Activated CD4-positive, alpha-beta T cell treated with anti-CD3 and anti-CD28 coated beads, Interleukin-2, amount 10 ng/mL, durations not matched to agents 24 days and 14 days (primary cell): ENCODE results near the gene CELSR1. TPM values are rescaled to one million over a fixed set of nuclear protein-coding genes. Genes with fewer than 3 reads are reported as not detected.

Experiments
- DNase-seq: peaks from one replicate; pipeline ENCODE4 v3.0.0; 2022
- H3K27ac Mint-ChIP-seq: one replicate; pipeline ENCODE4 v1.8.0; 2022; ENCODE audit warnings: mild to moderate bottlenecking, mixed read lengths
- H3K27me3 Mint-ChIP-seq: one replicate; pipeline ENCODE4 v1.8.0; 2022; ENCODE audit warnings: mixed read lengths
- H3K36me3 Mint-ChIP-seq: one replicate; pipeline ENCODE4 v1.8.0; 2022; ENCODE audit warnings: low read depth, mild to moderate bottlenecking, mixed read lengths
- H3K4me1 Mint-ChIP-seq: one replicate; pipeline ENCODE4 v1.8.0; 2021; ENCODE audit warnings: mixed read lengths
- H3K4me3 Mint-ChIP-seq: one replicate; pipeline ENCODE4 v1.8.0; 2022; ENCODE audit warnings: mild to moderate bottlenecking, moderate library complexity, mixed read lengths
- H3K9me3 Mint-ChIP-seq: one replicate; pipeline ENCODE4 v1.8.0; 2021; ENCODE audit warnings: mixed read lengths
- intact Hi-C: fragments of 100-400 bp; cut with micrococcal nuclease; formaldehyde crosslinking; loops from one replicate; pipeline ENCODE4 v1.15.1; 2023
- total RNA-seq: library from RNA; stranded (reverse); gene quantifications from 2 replicates; pipeline ENCODE4 v1.2.3, GENCODE V29; 2022

CELSR1 gene
- total RNA-seq, 1 donor from 2014 or later = 0.37 TPM

GRCh38 chr22:46419754-46420571, 117.5 kb downstream of the CELSR1 start:
- intact Hi-C loops = no loop called here
- Mint-ChIP-seq H3K4me1 (no peaks in the 10 kb centered on the region), H3K4me3 (no peak overlapping the region), H3K27me3 (no peaks in the 10 kb centered on the region), H3K9me3 (no peaks in the 10 kb centered on the region), H3K27ac (no peak overlapping the region), H3K36me3 (no peaks in the 10 kb centered on the region)
- DNase-seq = no peak

- Mint-ChIP-seq H3K4me1 (no peaks in the 10 kb centered on the region), H3K9me3 (no peaks in the 10 kb centered on the region), H3K27ac (no peak overlapping the region), H3K36me3 (no peaks in the 10 kb centered on the region), H3K4me3 (no peak overlapping the region), H3K27me3 (no peaks in the 10 kb centered on the region)
- intact Hi-C loops = no loop called here
- DNase-seq = no peak
Observed at GRCh38 chr22:46418827-46419226, 118.6 kb downstream of the CELSR1 start.

GRCh38 chr22:46417769-46418168, 119.7 kb downstream of the CELSR1 start:
- Mint-ChIP-seq H3K4me3 (no peak overlapping the region), H3K27me3 (no peaks in the 10 kb centered on the region), H3K36me3 (no peaks in the 10 kb centered on the region), H3K27ac (no peak overlapping the region), H3K4me1 (no peaks in the 10 kb centered on the region), H3K9me3 (no peaks in the 10 kb centered on the region)
- DNase-seq = no peak
- intact Hi-C loops = no loop called here

GRCh38 chr22:46416891-46417580, 120.4 kb downstream of the CELSR1 start:
- Mint-ChIP-seq H3K27me3 (no peaks in the 10 kb centered on the region), H3K4me1 (no peaks in the 10 kb centered on the region), H3K27ac (no peak overlapping the region), H3K36me3 (no peaks in the 10 kb centered on the region), H3K9me3 (no peaks in the 10 kb centered on the region), H3K4me3 (no peak overlapping the region)
- intact Hi-C loops = no loop called here
- no peak for DNase-seq

- H3K4me3 Mint-ChIP-seq = no peak overlapping the region
- intact Hi-C loops = no loop called here
- no peaks in the 10 kb centered on the region for H3K4me1 Mint-ChIP-seq
- no peaks in the 10 kb centered on the region for H3K9me3 Mint-ChIP-seq
- no peak for DNase-seq
- H3K27ac Mint-ChIP-seq = no peak overlapping the region
- H3K27me3 Mint-ChIP-seq = no peaks in the 10 kb centered on the region
- H3K36me3 Mint-ChIP-seq = no peaks in the 10 kb centered on the region
Observed at GRCh38 chr22:46416520-46416871, 120.9 kb downstream of the CELSR1 start.

- H3K4me3 Mint-ChIP-seq = no peak overlapping the region
- no peaks in the 10 kb centered on the region for H3K9me3 Mint-ChIP-seq
- no peak overlapping the region for H3K27ac Mint-ChIP-seq
- H3K4me1 Mint-ChIP-seq = no peaks in the 10 kb centered on the region
- H3K27me3 Mint-ChIP-seq = no peaks in the 10 kb centered on the region
- DNase-seq = no peak
- intact Hi-C loops = no loop called here
- no peaks in the 10 kb centered on the region for H3K36me3 Mint-ChIP-seq
Observed at GRCh38 chr22:46415776-46416519, 121.5 kb downstream of the CELSR1 start.

GRCh38 chr22:46414704-46415103, 122.7 kb downstream of the CELSR1 start:
- Mint-ChIP-seq H3K27me3 (no peaks in the 10 kb centered on the region), H3K4me3 (no peak overlapping the region), H3K9me3 (no peaks in the 10 kb centered on the region), H3K4me1 (no peaks in the 10 kb centered on the region), H3K36me3 (no peaks in the 10 kb centered on the region), H3K27ac (no peak overlapping the region)
- intact Hi-C loops = no loop called here
- no peak for DNase-seq

GRCh38 chr22:46413725-46414379, 123.6 kb downstream of the CELSR1 start:
- no peak for DNase-seq
- no peak overlapping the region for H3K4me3 Mint-ChIP-seq
- H3K27me3 Mint-ChIP-seq = no peaks in the 10 kb centered on the region
- intact Hi-C loops = no loop called here
- H3K27ac Mint-ChIP-seq = no peak overlapping the region
- H3K36me3 Mint-ChIP-seq = no peaks in the 10 kb centered on the region
- no peaks in the 10 kb centered on the region for H3K4me1 Mint-ChIP-seq
- H3K9me3 Mint-ChIP-seq = no peaks in the 10 kb centered on the region

- H3K4me1 Mint-ChIP-seq = no peaks in the 10 kb centered on the region
- no peak overlapping the region for H3K4me3 Mint-ChIP-seq
- no peak overlapping the region for H3K27ac Mint-ChIP-seq
- H3K36me3 Mint-ChIP-seq = no peaks in the 10 kb centered on the region
- no peak for DNase-seq
- intact Hi-C loops = no loop called here
- H3K9me3 Mint-ChIP-seq = no peaks in the 10 kb centered on the region
- H3K27me3 Mint-ChIP-seq = no peaks in the 10 kb centered on the region
Observed at GRCh38 chr22:46411347-46411746, 126.1 kb downstream of the CELSR1 start.

- H3K4me3 Mint-ChIP-seq = no peak overlapping the region
- H3K27me3 Mint-ChIP-seq = no peaks in the 10 kb centered on the region
- no peak overlapping the region for H3K27ac Mint-ChIP-seq
- H3K4me1 Mint-ChIP-seq = no peaks in the 10 kb centered on the region
- H3K9me3 Mint-ChIP-seq = no peaks in the 10 kb centered on the region
- intact Hi-C loops = no loop called here
- no peak for DNase-seq
- no peaks in the 10 kb centered on the region for H3K36me3 Mint-ChIP-seq
Observed at GRCh38 chr22:46410291-46410808, 127.1 kb downstream of the CELSR1 start.

- Mint-ChIP-seq H3K4me1 (no peaks in the 10 kb centered on the region), H3K27ac (no peak overlapping the region), H3K27me3 (no peaks in the 10 kb centered on the region), H3K4me3 (no peak overlapping the region), H3K9me3 (no peaks in the 10 kb centered on the region), H3K36me3 (no peaks in the 10 kb centered on the region)
- intact Hi-C loops = no loop called here
- no peak for DNase-seq
Observed at GRCh38 chr22:46409631-46410210, 127.7 kb downstream of the CELSR1 start.

GRCh38 chr22:46408568-46409506, 128.6 kb downstream of the CELSR1 start:
- Mint-ChIP-seq H3K36me3 (no peaks in the 10 kb centered on the region), H3K9me3 (no peaks in the 10 kb centered on the region), H3K4me3 (no peak overlapping the region), H3K27me3 (no peaks in the 10 kb centered on the region), H3K4me1 (no peaks in the 10 kb centered on the region), H3K27ac (no peak overlapping the region)
- intact Hi-C loops = no loop called here
- no peak for DNase-seq
